GM11168 (cell line): ENCODE data around the gene HBD.

ENCODE experiments used
- in situ Hi-C: fragments of 300-500 bp; cut with MboI; formaldehyde crosslinking; loops from one replicate; pipeline ENCODE4 v1.12.0; 2022; ENCODE audit warnings: low sequenced_read_pairs; ENCODE audit not compliant: unreplicated experiment

Gene HBD

GRCh38 chr11:5237420-5237819 is 3.1 kb upstream of the HBD start:
- in situ Hi-C loops: no loop called here

- in situ Hi-C loops: no loop called here
Observed at GRCh38 chr11:5235364-5236095, 1.2 kb upstream of the HBD start.

- in situ Hi-C loops: no loop called here
Observed at GRCh38 chr11:5233307-5233706, 976 bp downstream of the HBD start.

GRCh38 chr11:5232821-5233220 is 1.5 kb downstream of the HBD start:
- in situ Hi-C loops: no loop called here

- in situ Hi-C loops: no loop called here
Observed at GRCh38 chr11:5232176-5232575, 2.1 kb downstream of the HBD start.

GRCh38 chr11:5231111-5231510 is 3.2 kb downstream of the HBD start:
- in situ Hi-C loops: no loop called here

- in situ Hi-C loops: no loop called here
Observed at GRCh38 chr11:5230266-5230665, 4.0 kb downstream of the HBD start.

- in situ Hi-C loops: no loop called here
Observed at GRCh38 chr11:5229796-5230195, 4.5 kb downstream of the HBD start.

- in situ Hi-C loops: no loop called here
Observed at GRCh38 chr11:5229356-5229755, 4.9 kb downstream of the HBD start.

GRCh38 chr11:5228124-5228523 is 6.2 kb downstream of the HBD start:
- in situ Hi-C loops: no loop called here

- in situ Hi-C loops: no loop called here
Observed at GRCh38 chr11:5227681-5228080, 6.6 kb downstream of the HBD start.

GRCh38 chr11:5226732-5227310 is 7.5 kb downstream of the HBD start, which contains the start of gene HBB:
TSS of gene HBB (minus strand) at chr11:5227071. CDS start at chr11:5227021, 50 bp downstream.
- in situ Hi-C loops: no loop called here

- in situ Hi-C loops: no loop called here
Observed at GRCh38 chr11:5225480-5225871, 8.8 kb downstream of the HBD start.

- in situ Hi-C loops: no loop called here
Observed at GRCh38 chr11:5224538-5225479, 9.5 kb downstream of the HBD start.

- in situ Hi-C loops: no loop called here
Observed at GRCh38 chr11:5223686-5224085, 10.6 kb downstream of the HBD start.

- in situ Hi-C loops: no loop called here
Observed at GRCh38 chr11:5223146-5223545, 11.1 kb downstream of the HBD start.

- in situ Hi-C loops: no loop called here
Observed at GRCh38 chr11:5210376-5210885, 23.9 kb downstream of the HBD start.

- in situ Hi-C loops: no loop called here
Observed at GRCh38 chr11:5204787-5205186, 29.5 kb downstream of the HBD start.

GRCh38 chr11:5203366-5203765 is 30.9 kb downstream of the HBD start:
- in situ Hi-C loops: no loop called here

GRCh38 chr11:5200582-5200981 is 33.7 kb downstream of the HBD start, which contains the start of gene OR51V1:
TSS of gene OR51V1 (minus strand) at chr11:5200682. CDS start at chr11:5200682, 0 bp downstream.
- in situ Hi-C loops: no loop called here

GRCh38 chr11:5198285-5198684 is 36.0 kb downstream of the HBD start:
- in situ Hi-C loops: no loop called here
